ENCODE data around the gene OR7E24.
A peak's percentile ranks its signal among the peaks of the same experiment; 100 is the strongest.

The OR7E24 gene

DNA sequence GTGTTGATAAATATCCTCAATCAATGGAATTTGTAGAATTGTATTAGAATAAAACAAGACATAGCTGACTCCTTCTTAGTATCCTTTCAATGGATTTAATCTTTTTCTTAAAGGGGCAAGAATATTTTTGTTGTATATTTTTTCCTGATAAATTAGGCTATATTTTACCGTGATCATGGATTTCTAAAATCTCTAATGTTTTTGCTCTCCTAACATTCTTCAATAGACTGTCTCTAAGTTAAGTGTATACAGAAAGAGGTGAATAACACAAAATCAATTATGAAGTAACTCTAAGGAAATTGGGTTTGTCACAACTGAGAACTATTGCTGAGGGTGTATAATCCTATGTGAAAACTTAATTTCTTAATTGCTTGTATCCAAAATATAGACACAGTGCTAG, at the start of gene OR7E24:
OR7E24 (plus strand) TSS at position 301 of the 400 bp plus-strand sequence. CDS start 114 bp downstream, outside the sequence.
- no peak for DNase-seq

DNA sequence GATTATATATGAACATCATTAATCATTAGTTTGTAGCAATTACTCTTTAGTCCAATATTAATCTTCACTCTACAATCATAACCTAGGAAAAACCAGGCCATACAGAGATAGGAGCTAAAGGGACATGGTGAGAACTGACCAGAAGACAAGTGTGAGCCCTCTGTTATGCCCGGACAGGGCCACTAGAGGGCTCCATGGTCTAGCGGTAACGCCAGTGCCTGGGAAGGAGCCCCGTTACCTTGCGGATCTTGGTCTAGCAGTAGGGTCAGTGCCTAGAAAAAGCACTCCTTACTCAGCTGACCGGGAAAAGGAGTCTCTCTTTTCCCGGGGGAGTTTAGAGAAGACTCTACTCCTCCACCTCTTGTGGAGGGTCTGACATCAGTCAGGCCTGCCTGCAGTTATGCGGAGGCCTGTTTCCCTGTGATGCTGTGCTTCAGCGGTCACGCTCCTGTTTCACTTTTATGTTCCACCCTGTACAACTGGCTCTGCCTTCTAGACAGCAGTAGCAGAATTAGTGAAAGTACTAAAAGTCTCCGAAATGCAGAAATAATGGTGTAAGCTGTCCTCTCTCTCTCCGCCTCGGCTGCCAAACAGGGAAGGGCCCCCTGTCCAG, 45.1 kb upstream of the OR7E24 start:
- DNase-seq, result peak; percentile 62

DNA sequence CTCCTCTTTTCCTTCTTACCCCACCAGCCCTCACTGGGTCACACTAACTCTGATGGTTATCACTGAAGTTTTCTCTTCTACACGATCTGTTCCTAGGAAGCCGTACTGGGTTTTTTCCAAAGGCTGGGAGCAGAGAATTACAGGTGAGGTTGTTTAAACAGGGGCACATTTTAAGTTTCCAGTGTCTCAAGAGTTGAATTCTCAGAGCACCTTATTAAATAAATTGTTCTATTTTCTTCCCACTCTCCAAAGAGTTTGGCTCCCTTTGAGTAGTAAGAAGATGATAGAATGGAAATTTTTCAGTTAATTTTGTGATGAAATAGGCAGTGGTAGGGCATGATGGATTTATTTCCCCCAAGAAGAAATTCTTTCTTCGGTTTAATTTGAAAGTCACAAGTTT, 31.2 kb upstream of the OR7E24 start, which contains the start of gene OR7D4:
OR7D4 (minus strand) TSS at position 101 of the 400 bp plus-strand sequence. CDS start 4,752 bp downstream, outside the sequence.
- DNase-seq, result no peak

DNA sequence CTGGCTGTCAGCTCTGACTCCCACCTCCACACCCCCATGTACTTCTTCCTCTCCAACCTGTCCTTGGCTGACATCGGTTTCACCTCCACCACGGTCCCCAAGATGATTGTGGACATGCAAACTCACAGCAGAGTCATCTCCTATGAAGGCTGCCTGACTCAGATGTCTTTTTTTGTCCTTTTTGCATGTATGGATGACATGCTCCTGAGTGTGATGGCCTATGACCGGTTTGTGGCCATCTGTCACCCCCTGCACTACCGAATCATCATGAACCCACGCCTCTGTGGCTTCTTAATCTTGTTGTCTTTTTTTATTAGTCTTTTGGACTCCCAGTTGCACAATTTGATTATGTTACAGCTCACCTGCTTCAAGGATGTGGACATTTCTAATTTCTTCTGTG, 506 bp downstream of the OR7E24 start:
- no peak for DNase-seq

DNA sequence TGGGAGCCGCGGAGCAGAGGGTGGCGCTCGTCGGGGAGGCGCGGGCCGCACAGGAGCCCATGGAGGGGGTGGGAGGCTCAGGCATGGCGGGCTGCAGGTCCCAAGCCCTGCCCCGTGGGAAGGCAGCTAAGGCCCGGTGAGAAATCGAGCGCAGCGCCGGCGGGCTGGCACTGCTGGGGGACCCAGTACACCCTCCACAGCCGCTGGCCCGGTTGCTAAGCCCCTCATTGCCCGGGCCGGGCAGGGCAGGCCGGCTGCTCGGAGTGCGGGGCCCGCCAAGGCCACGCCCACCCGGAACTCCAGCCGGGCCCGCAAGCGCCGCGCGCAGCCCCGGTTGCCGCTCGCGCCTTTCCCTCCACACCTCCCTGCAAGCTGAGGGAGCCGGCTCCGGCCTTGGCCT, 32.8 kb downstream of the OR7E24 start:
- peak; percentile 16 for DNase-seq

DNA sequence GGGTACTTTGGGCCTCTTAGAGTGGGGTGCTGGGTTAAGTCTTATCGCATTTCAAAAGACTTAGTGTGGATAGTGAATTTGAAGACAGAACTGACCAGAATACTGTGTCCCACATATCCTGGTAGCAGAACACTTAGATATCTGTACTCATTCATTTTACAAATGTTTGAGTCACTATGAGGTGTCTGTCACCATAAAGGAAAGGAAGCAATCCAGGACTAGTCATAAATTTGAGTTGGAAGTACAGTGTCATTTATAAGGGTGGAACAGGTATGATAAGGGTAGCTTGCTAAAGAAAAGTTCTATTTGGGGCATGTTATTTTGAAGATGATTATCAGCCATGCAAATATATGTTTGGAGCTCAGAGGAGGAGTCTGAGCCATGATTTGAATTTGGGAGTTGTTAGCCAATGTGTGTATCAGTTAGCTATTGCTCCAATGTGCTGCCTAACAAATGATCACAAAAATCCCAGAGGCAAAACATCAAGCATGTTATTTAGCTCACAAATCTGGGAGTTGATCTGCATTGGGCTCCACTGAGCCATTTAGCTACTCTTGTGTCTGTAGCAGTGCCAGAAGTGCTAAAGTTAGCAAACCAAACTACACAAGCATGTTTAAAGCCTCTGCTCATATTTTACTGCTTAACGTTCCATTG, 38.6 kb downstream of the OR7E24 start:
- DNase-seq, result no peak

DNA sequence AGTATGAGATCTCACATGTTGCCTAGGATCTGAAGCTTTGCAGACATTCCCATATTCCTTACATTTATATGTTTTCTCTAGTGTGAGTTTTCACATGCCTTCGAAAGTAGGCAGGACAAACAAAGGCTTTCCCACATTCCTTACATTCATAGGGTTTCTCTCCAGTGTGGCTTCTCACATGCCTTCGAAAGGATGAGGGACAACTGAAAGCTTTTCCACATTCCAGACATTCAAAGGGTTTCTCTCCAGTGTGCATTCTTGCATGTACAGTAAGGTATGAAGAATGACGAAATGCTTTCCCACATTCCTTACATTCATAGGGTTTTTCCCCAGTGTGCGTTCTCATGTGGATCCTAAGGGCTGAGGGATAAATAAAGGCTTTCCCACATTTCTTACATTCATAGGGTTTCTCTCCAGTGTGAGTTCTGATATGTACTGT, 44.7 kb downstream of the OR7E24 start:
- DNase-seq, result no peak

DNA sequence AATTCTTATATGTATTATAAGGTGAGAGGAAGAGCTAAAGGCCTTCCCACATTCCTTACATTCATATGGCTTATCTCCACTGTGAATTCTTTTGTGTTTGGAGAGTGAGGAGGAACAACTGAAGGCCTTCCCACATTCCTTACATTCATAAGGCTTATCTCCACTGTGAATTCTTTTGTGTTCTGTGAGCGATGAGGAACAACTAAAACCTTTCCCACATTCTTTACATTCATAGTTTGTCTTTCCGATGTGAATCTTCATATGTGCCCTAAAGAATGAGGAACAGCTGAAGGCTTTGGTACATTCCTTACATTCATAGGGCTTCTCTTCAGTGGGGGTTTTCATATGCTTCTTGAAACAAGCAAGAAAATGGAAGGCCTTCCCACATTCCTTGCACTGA, 45.6 kb downstream of the OR7E24 start:
- no peak for DNase-seq

Data from stimulated activated CD4-positive, alpha-beta T cell treated with anti-CD3 and anti-CD28 coated beads, Interleukin-4, amount 100 ng/mL, for 1 hour (primary cell).